GM12878 (cell line): ENCODE data around the gene SRP68. TPM values are rescaled to one million over a fixed set of nuclear protein-coding genes. Genes with fewer than 3 reads are reported as not detected.

Experiments used
- ATAC-seq: fragments of 200-7000 bp; cut with Tn5 transposase; 3 replicates; pipeline ENCODE4 v1.9.1; 2020; ENCODE audit warnings: mild to moderate bottlenecking, moderate library complexity
- BruUV-seq: library from RNA; stranded (reverse); fragments of 400-500 nt; replicated peaks from 2 replicates; lab custom pipeline; 2021; lab: Mats Ljungman, UMichigan
- CTCF ChIA-PET: fragments of 300-600 bp; sonication (Branson Sonifier 250); formaldehyde crosslinking; extraction: SDS; loops from one replicate; lab custom pipeline; 2021; ENCODE audit warnings: inconsistent platforms; lab: Yijun Ruan, JAX
- POLR2A ChIA-PET: fragments of 350-600 bp; formaldehyde crosslinking; extraction: SDS; loops from one replicate; lab custom pipeline; 2021; ENCODE audit warnings: inconsistent platforms; lab: Charles Lee
- RAD21 ChIA-PET: fragments of 300-600 bp; sonication (Branson Sonifier 250); formaldehyde crosslinking; loops from one replicate; lab custom pipeline; 2023; ENCODE audit warnings: antibody characterized with exemption; ENCODE audit not compliant: unreplicated experiment; lab: Charles Lee
- SMC1A ChIA-PET: fragments of 300-600 bp; sonication (Branson Sonifier 250); formaldehyde crosslinking; loops from one replicate; lab custom pipeline; 2023; ENCODE audit not compliant: unreplicated experiment, uncharacterized antibody; lab: Charles Lee
- DNase-seq: peaks from one replicate; pipeline ENCODE4 v3.0.0-alpha.2; 2011; ENCODE audit warnings: low read depth, low spot score
- FAIRE-seq: peaks from 3 replicates; lab custom pipeline; 2011; peaks lifted over from hg19 to GRCh38; lab: Jason Lieb, UNC
- H2AFZ ChIP-seq: 2 replicates; pipeline ENCODE4 v1.6.0; 2011; ENCODE audit warnings: low read depth, low read length, control low read depth; ENCODE audit not compliant: control insufficient read depth
- H3K27ac ChIP-seq: 2 replicates; pipeline ENCODE4 v1.5.1; 2011; ENCODE audit warnings: control low read depth; ENCODE audit not compliant: control insufficient read depth, insufficient read depth
- H3K27me3 ChIP-seq, 2 experiments: replicated peaks in 1 of 2; 2 replicates each; pipeline versions ENCODE4 v1.6.0 to v1.6.1; 2011; ENCODE audit warnings: low read length in 1 of 2; ENCODE audit not compliant: control insufficient read depth in 2 of 2, insufficient read depth in 2 of 2
- H3K36me3 ChIP-seq, 2 experiments: 2 replicates each; pipeline ENCODE4 v1.5.1; 2011; ENCODE audit warnings: low read length in 1 of 2; ENCODE audit not compliant: control insufficient read depth in 2 of 2, insufficient read depth in 2 of 2
- H3K4me1 ChIP-seq: 2 replicates; pipeline ENCODE4 v1.6.1; 2011; ENCODE audit warnings: mild to moderate bottlenecking, low read length, moderate library complexity, mixed read lengths; ENCODE audit not compliant: control insufficient read depth, insufficient read depth
- H3K4me2 ChIP-seq: 2 replicates; pipeline ENCODE4 v1.6.0; 2011; ENCODE audit warnings: control low read depth; ENCODE audit not compliant: control insufficient read depth, insufficient read depth
- H3K4me3 ChIP-seq: fragments of 200-600 bp; sonication (generic); 2 replicates; pipeline ENCODE4 v1.5.1; 2016
- H3K79me2 ChIP-seq: 2 replicates; pipeline ENCODE4 v1.6.0; 2011; ENCODE audit warnings: low read length; ENCODE audit not compliant: control insufficient read depth, insufficient read depth
- H3K9ac ChIP-seq: 2 replicates; pipeline ENCODE4 v1.8.0; 2011; ENCODE audit warnings: low read length, control low read depth, mixed read lengths; ENCODE audit not compliant: control insufficient read depth, insufficient read depth
- H3K9me3 ChIP-seq: replicated peaks from 3 replicates; pipeline ENCODE4 v1.5.1; 2011; ENCODE audit warnings: mild to moderate bottlenecking, low read length; ENCODE audit not compliant: control insufficient read depth, insufficient read depth
- H4K20me1 ChIP-seq: 2 replicates; pipeline ENCODE4 v1.6.0; 2011; ENCODE audit not compliant: control insufficient read depth, insufficient read depth
- BCLAF1 ChIP-seq: fragments of 450-650 bp; IDR thresholded peaks from 2 replicates; pipeline ENCODE4 v1.6.1; 2017; ENCODE audit warnings: antibody characterized with exemption, mild to moderate bottlenecking, moderate library complexity
- BRCA1 ChIP-seq: IDR thresholded peaks from 2 replicates; pipeline ENCODE4 v1.6.1; 2011; ENCODE audit warnings: low read depth, low read length, improper control_type of control experiment
- CHD1 ChIP-seq: IDR thresholded peaks from 2 replicates; pipeline ENCODE4 v1.6.1; 2012; ENCODE audit warnings: low read depth, low read length, improper control_type of control experiment
- EP300 ChIP-seq, 2 experiments: fragments of 150-350 bp in 1 of 2; IDR thresholded peaks; 2 replicates each; pipeline ENCODE4 v1.6.1; 2011 to 2012; ENCODE audit warnings: low read depth in 2 of 2, low read length in 2 of 2, borderline replicate concordance in 1 of 2, improper control_type of control experiment in 1 of 2, inconsistent platforms in 1 of 2; ENCODE audit not compliant: control insufficient read depth in 1 of 2
- GATAD2B ChIP-seq: fragments of 450-650 bp; conservative IDR thresholded peaks from 2 replicates; pipeline ENCODE4 v1.6.1; 2017; ENCODE audit warnings: low read depth, mild to moderate bottlenecking, moderate library complexity
- HDGF ChIP-seq: fragments of 450-650 bp; IDR thresholded peaks from 2 replicates; pipeline ENCODE4 v1.6.1; 2016; ENCODE audit warnings: antibody characterized with exemption
- MEF2A ChIP-seq: IDR thresholded peaks from 2 replicates; pipeline ENCODE4 v1.6.1; 2011; ENCODE audit warnings: low read depth, mild to moderate bottlenecking, low read length, moderate library complexity; ENCODE audit not compliant: insufficient read depth
- MTA2 ChIP-seq: fragments of 450-650 bp; IDR thresholded peaks from 2 replicates; pipeline ENCODE4 v1.6.1; 2016; ENCODE audit warnings: low read depth, mild to moderate bottlenecking, moderate library complexity
- MYC ChIP-seq: IDR thresholded peaks from 2 replicates; pipeline ENCODE4 v1.6.1; 2011; ENCODE audit warnings: mild to moderate bottlenecking, low read length, moderate library complexity, inconsistent platforms; ENCODE audit not compliant: insufficient read depth, insufficient replicate concordance, insufficient read length, severe bottlenecking
- NR2C1 ChIP-seq: fragments of 450-650 bp; IDR thresholded peaks from 2 replicates; pipeline ENCODE4 v1.6.1; 2017; ENCODE audit warnings: antibody characterized with exemption, mild to moderate bottlenecking, moderate library complexity
- PAX8 ChIP-seq: fragments of 450-650 bp; IDR thresholded peaks from 2 replicates; pipeline ENCODE4 v1.6.1; 2017; ENCODE audit warnings: mild to moderate bottlenecking, moderate library complexity
- POLR2AphosphoS5 ChIP-seq: IDR thresholded peaks from 2 replicates; pipeline ENCODE4 v1.6.1; 2011; ENCODE audit warnings: mild to moderate bottlenecking, low read length, inconsistent platforms
- STAT1 ChIP-seq: fragments of 450-650 bp; conservative IDR thresholded peaks from 2 replicates; pipeline ENCODE4 v1.6.1; 2014; ENCODE audit warnings: antibody characterized with exemption, mild to moderate bottlenecking
- ZSCAN29 ChIP-seq: fragments of 450-650 bp; IDR thresholded peaks from 2 replicates; pipeline ENCODE4 v1.6.1; 2017; ENCODE audit warnings: mild to moderate bottlenecking, moderate library complexity
- ZZZ3 ChIP-seq: IDR thresholded peaks from 2 replicates; pipeline ENCODE4 v1.6.1; 2011; ENCODE audit warnings: low read depth; ENCODE audit not compliant: control insufficient read depth, insufficient read length
- WGBS: methylation state at CpG from one replicate; pipeline ENCODE4 v1.1.6; 2016; ENCODE audit warnings: low lambda C conversion rate; ENCODE audit not compliant: insufficient replicate concordance, insufficient coverage; ENCODE audit errors: missing lambda C conversion rate; 5-methylcytosine and 5-hydroxymethylcytosine counted together
- in situ Hi-C: fragments of 300-500 bp; cut with MboI; formaldehyde crosslinking; loops from 9 replicates; pipeline ENCODE4 v1.14.3; 2018; ENCODE audit warnings: mixed read lengths
- intact Hi-C: fragments of 100-400 bp; cut with micrococcal nuclease; formaldehyde crosslinking; loops from one replicate; pipeline ENCODE4 v1.14.2; 2022; ENCODE audit not compliant: unreplicated experiment
- polyA plus RNA-seq, 11 experiments: library from polyadenylated mRNA; depleted of rRNA in 4 of 11; unstranded in 6 of 11; stranded (reverse) in 5 of 11; fragments of >200 nt; fragmentation: Nextera tagmentation in 4 of 11; fragmentation: Illumina TruSeq in 1 of 11; extraction: Ambion mirVana in 4 of 11; extraction: Trizol in 1 of 11; gene quantifications; 1 replicate in 1 of 11; 2 replicates in 10 of 11; pipeline versions ENCODE4 v1.2.1 to v1.2.3, GENCODE V29; 2011 to 2016; ENCODE audit warnings: inconsistent platforms in 2 of 11, missing spikeins in 2 of 11, low read depth in 1 of 11
- total RNA-seq, 4 experiments: library from RNA; depleted of rRNA in 3 of 4; stranded (reverse); fragments of >200 nt in 3 of 4; fragmentation: Illumina TruSeq in 1 of 4; extraction: Trizol in 1 of 4; gene quantifications; 2 replicates each; pipeline versions ENCODE4 v1.2.1 to v1.2.3, GENCODE V29; 2013 to 2021

SRP68 gene
- total and polyA plus RNA-seq, 10 of the 15 experiments (the other 5 are each of a cell fraction or from before 2014, with no cell fraction given) = 24.7 to 89.7 (median 62.7) TPM

GRCh38 chr17:76049836-76050537 lies 22.3 kb downstream of the SRP68 start:
- RAD21 ChIA-PET = interaction anchor here (1.1 kb wide), 1 partner anchor 230 kb away, joined by 4 read pairs; no protein-coding TSS in a partner anchor
- no peaks in the 10 kb centered on the region for H3K27me3 ChIP-seq
- SMC1A ChIA-PET = no interaction called here
- no peak overlapping the region for H3K27ac ChIP-seq
- no peak overlapping the region for H3K4me2 ChIP-seq
- ATAC-seq (no peak), FAIRE-seq (no peak), DNase-seq (no peak)
- intact Hi-C loops (no loop called here), in situ Hi-C loops (no loop called here)
- no peak overlapping the region for H2AFZ ChIP-seq
- no peaks in the 10 kb centered on the region for H3K9me3 ChIP-seq
- no peak for TF ChIP-seq MYC
- TF ChIP-seq ZSCAN29 = no peak
- TF ChIP-seq MEF2A = no peak
- no peak overlapping the region for H3K9ac ChIP-seq
- H4K20me1 ChIP-seq = no peaks in the 10 kb centered on the region
- H3K36me3 ChIP-seq = peaks cover 23 to 40% of the 10 kb centered on the region in 2 experiments
- H3K4me3 ChIP-seq = no peak overlapping the region
- CTCF ChIA-PET = interaction anchor here (0.7 to 1.4 kb wide), 2 partner anchors 9 to 36 kb away, joined by 4 to 5 read pairs; no protein-coding TSS in a partner anchor
- WGBS = 94% methylated on average over 14 of the region's 15 CpGs
- peaks cover 11% of the 10 kb centered on the region for H3K4me1 ChIP-seq
- no TSS peak for BruUV-seq
- H3K79me2 ChIP-seq = no peaks in the 10 kb centered on the region
- POLR2A ChIA-PET = interaction anchor here (0.6 kb wide), 1 partner anchor 134 kb away, joined by 4 read pairs; no protein-coding TSS in a partner anchor

GRCh38 chr17:76049239-76049638 lies 23.1 kb downstream of the SRP68 start:
- H3K36me3 ChIP-seq = peaks cover 29 to 43% of the 10 kb centered on the region in 2 experiments
- H3K4me3 ChIP-seq = no peak overlapping the region
- BruUV-seq = no TSS peak
- ATAC-seq (no peak), DNase-seq (no peak), FAIRE-seq (no peak)
- no peak overlapping the region for H2AFZ ChIP-seq
- H4K20me1 ChIP-seq = no peaks in the 10 kb centered on the region
- WGBS = 64% methylated on average over 3 of the region's 3 CpGs
- no peak overlapping the region for H3K9ac ChIP-seq
- RAD21 ChIA-PET = interaction anchor here (1.1 kb wide), 1 partner anchor 230 kb away, joined by 4 read pairs; no protein-coding TSS in a partner anchor
- CTCF ChIA-PET = interaction anchor here (0.7 to 1.4 kb wide), 2 partner anchors 9 to 35 kb away, joined by 4 to 5 read pairs; no protein-coding TSS in a partner anchor
- SMC1A ChIA-PET = no interaction called here
- H3K4me2 ChIP-seq = no peak overlapping the region
- POLR2A ChIA-PET = interaction anchor here (0.5 to 0.6 kb wide), 2 partner anchors 133 to 287 kb away, joined by 3 to 4 read pairs; no protein-coding TSS in a partner anchor
- H3K4me1 ChIP-seq = peaks cover 11% of the 10 kb centered on the region
- H3K9me3 ChIP-seq = no peaks in the 10 kb centered on the region
- no peak overlapping the region for H3K27ac ChIP-seq
- H3K79me2 ChIP-seq = no peaks in the 10 kb centered on the region
- in situ Hi-C loops (no loop called here), intact Hi-C loops (no loop called here)
- no peaks in the 10 kb centered on the region for H3K27me3 ChIP-seq
- TF ChIP-seq BCLAF1 (no peak), POLR2AphosphoS5 (no peak), HDGF (no peak), CHD1 (no peak), MTA2 (no peak), EP300 (IDR thresholded peaks at IDR 0.05; ENCODE audit: borderline replicate concordance in 1 of 2, control insufficient read depth in 1 of 2, low read depth in 2 of 2, low read length in 2 of 2) (no peak), ZZZ3 (no peak), GATAD2B (no peak), STAT1 (no peak), BRCA1 (no peak), NR2C1 (no peak), PAX8 (no peak)
